ENCODE data around the gene OR2J3. TPM values are rescaled to one million over a fixed set of nuclear protein-coding genes. Genes with fewer than 3 reads are reported as not detected.
"Not testable (repeated sequence)": the region's sequence is repeated elsewhere in the genome, so short reads cannot be mapped to it uniquely, and the experiment has no call there.

The OR2J3 gene
- total RNA-seq, 2 donors from 2014 or later, result not detected

- DNase-seq, result no peak
- no peak for TF ChIP-seq CTCF (IDR thresholded peaks at IDR 0.05)
- H3K9ac ChIP-seq (ENCODE audit: low read depth in 2 of 2, low read length in 2 of 2), result no peak within 1 kb of the TSS
- intact Hi-C loops (cut with DNase I), result no loop called here
- H3K4me1 ChIP-seq, result no peaks in the 10 kb centered on the region
- H3K36me3 ChIP-seq, result no peaks in the 10 kb centered on the region
- no peak within 1 kb of the TSS for H3K27ac ChIP-seq
- H3K4me3 ChIP-seq, result no peak within 1 kb of the TSS
- H3K9me3 ChIP-seq, result no peaks in the 10 kb centered on the region
- no peaks in the 10 kb centered on the region for H3K27me3 ChIP-seq
Measured at GRCh38 chr6:29087213-29087612, 20.6 kb upstream of the OR2J3 start, which contains the start of gene OR2B3. Gene OR2B3 (minus strand): TSS chr6:29087313. CDS start chr6:29087248, 65 bp downstream.

- H3K9ac ChIP-seq (ENCODE audit: low read depth in 2 of 2, low read length in 2 of 2), result no peak overlapping the region
- H3K27ac ChIP-seq, result no peak overlapping the region
- no peaks in the 10 kb centered on the region for H3K9me3 ChIP-seq
- no peak for TF ChIP-seq CTCF (IDR thresholded peaks at IDR 0.05)
- no peak overlapping the region for H3K4me3 ChIP-seq
- DNase-seq, result no peak
- H3K36me3 ChIP-seq, result no peaks in the 10 kb centered on the region
- intact Hi-C loops (cut with DNase I), result no loop called here
- no peaks in the 10 kb centered on the region for H3K4me1 ChIP-seq
- H3K27me3 ChIP-seq, result no peaks in the 10 kb centered on the region
Measured at GRCh38 chr6:29092957-29093356, 14.9 kb upstream of the OR2J3 start.

- TF ChIP-seq CTCF (IDR thresholded peaks at IDR 0.05), result no peak
- H3K9me3 ChIP-seq, result no peaks in the 10 kb centered on the region
- H3K36me3 ChIP-seq, result no peaks in the 10 kb centered on the region
- no peak overlapping the region for H3K4me3 ChIP-seq
- H3K27me3 ChIP-seq, result no peaks in the 10 kb centered on the region
- no peak for DNase-seq
- intact Hi-C loops (cut with DNase I), result no loop called here
- H3K9ac ChIP-seq (ENCODE audit: low read depth in 2 of 2, low read length in 2 of 2), result no peak overlapping the region
- H3K4me1 ChIP-seq, result no peaks in the 10 kb centered on the region
- no peak overlapping the region for H3K27ac ChIP-seq
Measured at GRCh38 chr6:29097803-29098202, 10.1 kb upstream of the OR2J3 start.

- Histone ChIP-seq H3K9ac (ENCODE audit: low read depth in 2 of 2, low read length in 2 of 2) (no peak within 1 kb of the TSS), H3K36me3 (no peaks in the 10 kb centered on the region), H3K27ac (no peak within 1 kb of the TSS), H3K4me3 (no peak within 1 kb of the TSS), H3K4me1 (no peaks in the 10 kb centered on the region), H3K9me3 (no peaks in the 10 kb centered on the region), H3K27me3 (no peaks in the 10 kb centered on the region)
- no peak for DNase-seq
- intact Hi-C loops (cut with DNase I), result no loop called here
- no peak for TF ChIP-seq CTCF (IDR thresholded peaks at IDR 0.05)
Measured at GRCh38 chr6:29099190-29099589, 8.7 kb upstream of the OR2J3 start, which contains the start of gene OR2J1. Gene OR2J1 (plus strand): TSS chr6:29099490. CDS start chr6:29100943, 1,453 bp downstream.

GRCh38 chr6:29112135-29112534 lies 4.3 kb downstream of the OR2J3 start:
- DNase-seq, result no peak
- Histone ChIP-seq H3K27me3 (no peaks in the 10 kb centered on the region), H3K36me3 (no peaks in the 10 kb centered on the region), H3K9ac (ENCODE audit: low read depth in 2 of 2, low read length in 2 of 2) (no peak overlapping the region), H3K4me1 (no peaks in the 10 kb centered on the region), H3K9me3 (no peaks in the 10 kb centered on the region), H3K27ac (no peak overlapping the region), H3K4me3 (no peak overlapping the region)
- intact Hi-C loops (cut with DNase I), result no loop called here
- no peak for TF ChIP-seq CTCF (IDR thresholded peaks at IDR 0.05)

- intact Hi-C loops (cut with DNase I); DNase-seq; H3K9me3 ChIP-seq; H3K27ac ChIP-seq; H3K4me1 ChIP-seq; H3K27me3 ChIP-seq; H3K4me3 ChIP-seq; H3K9ac ChIP-seq (ENCODE audit: low read depth in 2 of 2, low read length in 2 of 2); H3K36me3 ChIP-seq: not testable (repeated sequence)
Measured at GRCh38 chr6:29114964-29115363, 7.1 kb downstream of the OR2J3 start.

All from colonic mucosa (tissue), 4 donors.